SK-N-DZ (cell line): ENCODE data around the gene TLE3.
A peak's percentile ranks its signal among the peaks of the same experiment; 100 is the strongest.

Source experiments
- DNase-seq: peaks from one replicate; pipeline ENCODE4 v3.0.0-alpha.2; 2015; ENCODE audit warnings: low spot score

TLE3 gene

DNA sequence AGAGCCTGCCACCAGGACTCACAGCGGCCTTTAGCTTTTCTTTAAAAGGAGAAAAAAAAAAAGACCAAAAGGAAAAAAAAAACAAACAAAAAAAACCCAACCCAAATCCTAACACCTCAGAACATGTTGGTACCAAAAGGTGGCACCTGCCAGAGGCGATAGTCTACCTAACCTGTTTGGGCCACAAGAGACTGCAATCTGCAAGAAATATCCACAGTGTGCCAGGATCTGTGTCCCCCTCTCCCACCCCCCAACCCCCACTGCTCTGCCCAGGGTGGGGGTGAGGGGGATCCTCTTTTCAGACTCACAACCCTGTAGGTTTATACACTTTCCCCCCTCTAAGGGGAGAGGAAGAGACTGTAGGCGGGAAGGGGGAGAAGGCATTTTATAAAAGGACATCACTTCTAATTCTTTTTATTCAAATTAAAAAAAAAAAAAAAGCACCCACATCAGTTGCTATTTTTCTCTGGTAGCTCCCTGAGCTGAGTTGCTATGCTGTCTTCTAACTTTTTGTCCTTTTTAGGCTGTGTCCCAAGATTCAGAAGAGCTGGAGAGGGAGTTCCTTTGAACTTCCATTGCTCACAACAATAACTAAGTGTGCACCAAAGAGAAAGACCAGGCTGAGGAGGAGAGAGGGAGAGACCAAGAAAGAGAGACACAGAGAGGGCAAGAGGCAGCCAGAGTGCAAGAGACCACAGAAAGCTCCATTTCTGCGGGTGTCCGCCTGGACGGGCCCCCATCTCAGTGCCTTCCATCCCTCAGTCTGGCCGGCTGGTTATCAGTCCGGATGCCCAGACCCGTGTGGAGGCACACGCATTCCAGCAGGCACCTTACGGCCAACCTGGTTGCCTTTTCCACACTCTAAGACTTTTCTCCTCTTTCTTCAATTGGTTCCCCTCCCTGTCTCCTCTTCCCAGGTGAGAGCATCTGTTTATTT lies 48.9 kb downstream of the TLE3 start:
- DNase-seq, result no peak

DNA sequence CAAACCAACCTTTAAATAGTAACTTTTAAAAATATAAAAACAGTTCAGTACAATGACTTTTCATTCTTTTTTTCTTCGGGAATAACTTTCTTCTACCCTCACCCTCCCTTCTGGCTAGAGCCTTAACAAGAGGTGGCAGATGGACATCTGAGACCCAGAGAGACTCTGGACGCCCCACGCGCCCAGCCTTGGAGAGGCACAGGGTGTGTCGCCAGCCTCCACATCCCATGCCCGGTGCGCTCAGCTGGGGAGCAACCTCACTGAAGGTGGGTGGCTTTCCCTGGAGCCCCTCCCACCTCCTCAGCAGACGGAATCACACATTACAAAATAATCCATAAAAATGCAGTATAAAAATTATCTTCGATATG lies 49.5 kb downstream of the TLE3 start:
- no peak for DNase-seq

DNA sequence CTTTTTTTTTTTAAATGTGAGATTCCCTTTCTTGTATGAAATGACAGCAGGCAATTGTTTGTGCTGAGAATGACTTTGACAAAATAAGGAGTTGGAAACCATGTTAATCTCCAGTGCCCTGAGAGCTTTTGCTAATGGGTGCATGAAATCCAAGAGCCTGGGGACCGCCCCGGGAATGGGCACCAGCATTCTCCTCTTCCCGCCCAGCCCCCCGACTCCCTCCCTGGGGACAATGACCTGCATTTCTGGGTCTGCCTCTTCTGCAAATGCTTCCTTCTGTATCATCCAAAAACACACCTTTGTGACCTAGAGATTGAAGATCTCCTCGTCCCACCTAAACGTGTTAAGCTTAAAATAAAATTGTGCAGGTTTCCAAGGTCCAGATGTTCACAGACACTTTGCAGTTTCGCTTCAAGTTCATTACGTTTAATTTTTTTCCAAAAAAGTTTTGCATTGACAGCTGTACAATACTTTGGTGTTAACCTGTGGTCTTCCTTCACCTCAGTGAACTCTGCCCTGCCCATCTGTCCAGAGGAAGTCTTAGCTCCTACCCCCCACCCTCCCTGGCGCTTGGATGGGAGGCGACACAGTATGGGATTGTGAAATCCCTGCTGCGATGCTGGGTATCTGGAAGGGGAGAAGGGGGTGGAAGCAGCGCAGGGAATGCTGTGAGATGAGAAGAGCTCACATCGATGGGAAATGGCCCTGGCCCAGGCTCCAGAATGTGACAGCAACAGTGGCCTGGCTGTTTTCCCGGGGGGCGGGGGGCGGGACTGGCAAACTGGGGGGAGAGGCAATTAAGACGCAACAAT lies 50.1 kb downstream of the TLE3 start:
- no peak for DNase-seq

DNA sequence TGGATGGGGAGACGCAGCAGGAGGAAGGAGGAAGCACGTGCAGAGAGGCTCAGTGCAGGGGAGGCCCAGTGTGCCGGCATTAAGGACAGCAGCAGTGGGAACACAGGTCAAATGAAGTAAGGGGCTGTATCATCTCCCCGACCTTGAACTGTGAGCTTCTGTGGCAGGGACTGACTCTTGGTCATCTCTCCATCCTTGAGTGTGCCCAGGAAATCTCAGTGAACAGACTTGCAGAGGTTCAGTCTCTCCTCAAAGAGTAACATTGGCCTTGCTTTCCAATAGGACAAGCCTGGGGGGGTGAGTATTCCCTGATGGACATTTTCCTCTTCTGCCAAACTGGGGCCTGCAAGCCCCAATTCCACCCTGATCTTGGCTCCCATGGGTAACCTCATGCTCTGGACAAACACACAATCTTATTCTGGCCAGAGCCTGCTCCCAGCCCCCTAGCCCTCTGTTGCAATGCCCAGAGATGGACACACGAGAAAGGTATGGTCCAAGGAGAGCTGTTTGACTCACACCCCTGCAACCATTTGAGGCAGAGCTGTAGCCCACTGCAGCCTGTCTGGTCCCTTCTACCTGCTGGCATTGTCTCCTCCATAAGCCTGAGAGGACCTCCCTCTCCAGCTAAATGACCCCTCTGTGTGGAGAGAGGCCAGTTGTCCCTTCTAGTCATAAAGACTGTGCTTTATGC lies 50.9 kb downstream of the TLE3 start:
- DNase-seq, result no peak

DNA sequence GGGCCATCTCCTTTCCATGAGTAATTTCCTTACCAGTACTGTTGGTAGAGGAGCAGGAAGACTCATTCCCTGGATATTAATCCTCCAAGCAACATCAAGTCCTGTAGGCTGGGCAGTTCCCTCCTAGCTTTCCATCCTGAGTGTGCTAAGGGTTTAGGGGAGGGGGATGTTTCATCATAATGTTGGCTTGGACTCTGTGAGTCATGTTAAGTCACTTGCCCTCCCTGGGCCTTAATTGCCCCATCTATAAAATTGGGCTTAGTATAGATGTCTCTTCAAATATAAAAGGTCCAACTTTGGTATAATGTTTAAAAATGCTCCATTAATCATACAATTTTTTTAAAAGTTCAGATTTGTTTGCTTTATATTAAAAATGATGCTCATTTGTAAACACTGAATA lies 52.7 kb downstream of the TLE3 start:
- no peak for DNase-seq

DNA sequence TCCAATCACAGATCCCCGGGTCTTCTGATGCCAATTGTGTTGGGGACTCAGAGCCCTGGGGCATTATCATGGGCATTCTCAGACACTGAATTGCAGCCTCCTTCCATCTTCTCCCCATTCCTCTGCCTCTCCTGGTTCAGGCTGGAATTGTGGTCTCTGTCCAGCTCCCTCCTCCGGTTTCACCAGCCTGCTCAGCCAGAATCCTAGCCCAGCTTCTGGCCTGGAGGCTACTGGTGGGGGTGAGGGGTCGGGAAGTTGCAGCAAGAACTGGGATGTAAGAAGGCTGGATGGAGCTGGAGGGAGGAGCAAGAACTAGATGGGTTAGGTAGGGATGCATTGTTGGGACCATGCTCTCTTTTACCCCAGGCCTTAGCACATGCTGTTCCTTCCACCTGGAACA lies 53.5 kb downstream of the TLE3 start:
- DNase-seq, result no peak

DNA sequence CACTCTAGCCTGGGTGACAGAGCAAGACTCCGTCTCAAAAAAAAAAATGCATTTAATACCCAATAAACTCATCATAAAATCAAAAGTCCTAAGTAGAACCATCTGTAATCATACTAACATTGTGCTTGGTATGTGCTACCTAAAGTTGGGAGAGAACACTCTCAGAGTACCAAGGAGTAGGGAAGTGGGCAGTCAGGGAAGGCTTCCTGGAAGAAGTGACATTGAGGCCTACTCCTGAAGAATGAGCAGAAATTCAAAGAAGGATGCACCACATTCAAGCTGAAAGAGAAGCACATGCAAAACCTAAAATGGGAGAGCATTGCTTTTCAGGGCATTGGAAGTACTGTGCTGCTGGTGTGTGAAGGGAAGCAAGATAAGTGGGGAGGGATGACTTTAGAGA lies 54.1 kb downstream of the TLE3 start:
- no peak for DNase-seq

DNA sequence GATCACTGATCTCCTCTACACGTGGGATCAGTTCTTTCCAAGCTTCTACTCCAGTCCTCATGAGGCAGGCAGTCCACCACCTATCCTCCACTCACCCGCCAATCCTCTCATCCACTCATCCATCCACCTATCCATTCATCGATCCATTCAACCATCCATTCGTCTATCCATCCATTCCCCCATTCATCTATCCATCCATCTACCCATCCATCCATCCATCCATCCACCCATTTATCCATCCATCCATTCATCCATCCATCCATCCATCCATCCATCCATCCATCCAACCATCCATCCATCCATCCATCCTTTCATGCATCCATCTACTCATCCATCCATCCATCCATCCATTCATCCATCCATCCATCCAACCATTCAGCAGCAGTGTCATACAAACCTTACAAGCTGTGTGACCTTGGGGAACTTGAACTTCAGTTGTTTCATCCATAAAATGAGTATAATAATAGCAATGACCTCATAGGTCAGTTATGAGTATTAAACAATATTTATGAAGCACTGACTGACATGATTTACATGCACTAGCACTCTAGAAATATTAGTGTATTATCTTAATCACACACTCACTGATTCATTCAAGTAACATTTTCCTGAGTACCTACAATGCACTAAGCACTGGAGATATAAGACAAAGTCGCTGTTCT lies 55.0 kb downstream of the TLE3 start:
- no peak for DNase-seq

DNA sequence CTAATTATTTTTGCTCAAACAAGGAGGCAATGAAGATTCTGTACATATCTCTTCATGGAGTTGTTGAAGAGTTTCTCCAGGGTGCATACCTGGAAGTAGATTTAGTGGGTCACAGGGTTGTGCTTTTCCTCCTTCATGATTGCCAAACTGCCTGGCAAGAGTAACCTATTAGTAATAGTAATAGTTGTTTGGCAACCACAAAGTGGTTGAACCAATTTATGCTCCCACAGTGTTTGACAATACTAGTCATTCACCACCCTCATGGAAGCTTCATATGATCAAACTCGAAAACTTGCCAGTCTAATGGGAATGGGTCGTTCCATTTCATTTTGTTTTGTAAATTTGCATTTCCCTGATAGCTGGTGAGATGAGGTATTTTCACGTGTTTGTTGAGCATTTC lies 57.8 kb downstream of the TLE3 start:
- DNase-seq, result no peak

DNA sequence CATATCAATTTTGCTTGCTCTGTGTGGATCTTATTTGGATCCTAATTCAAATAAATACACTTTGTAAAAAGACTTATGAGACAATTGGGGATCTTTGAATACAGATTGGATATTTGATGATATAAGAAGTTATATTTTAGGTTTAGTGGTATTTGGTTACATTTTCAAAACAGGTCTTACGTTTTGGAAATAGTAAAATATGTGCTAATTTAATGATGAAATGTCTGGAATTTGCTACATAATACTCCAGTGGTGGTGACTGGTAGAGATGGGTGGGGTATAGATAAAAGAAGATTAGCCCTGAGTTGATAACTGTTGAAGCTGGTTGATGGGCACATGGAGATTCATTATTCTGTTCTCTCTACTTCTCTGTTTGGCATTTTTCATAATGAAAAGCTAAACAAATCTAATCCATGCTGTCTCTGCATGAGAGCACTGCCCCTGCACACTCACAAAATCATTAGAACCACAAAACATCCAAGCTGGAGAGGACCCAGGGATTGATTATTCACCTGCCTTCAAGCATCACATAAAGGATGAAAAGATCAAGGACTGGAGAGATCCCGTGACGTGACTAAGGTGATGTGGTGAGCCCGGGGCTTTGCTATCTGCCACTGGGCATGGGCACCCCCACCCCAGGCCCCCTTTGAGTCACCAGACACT lies 58.9 kb downstream of the TLE3 start:
- DNase-seq, result no peak

DNA sequence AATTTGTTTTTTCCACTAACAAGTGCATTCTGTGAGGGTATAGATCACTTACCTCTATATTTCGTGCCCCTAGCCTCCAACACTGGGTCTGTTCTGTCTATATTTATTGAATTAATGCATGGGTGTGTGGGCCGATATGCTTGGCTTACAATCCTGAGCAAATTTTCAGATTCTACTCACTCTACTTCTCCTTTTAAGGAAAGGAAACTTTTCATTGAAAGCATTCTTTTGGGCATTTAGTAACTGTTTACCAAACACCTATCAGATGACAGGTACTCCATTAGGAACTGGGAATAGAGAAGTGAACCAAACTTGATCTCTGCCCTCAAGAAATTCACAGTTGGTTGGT lies 60.5 kb downstream of the TLE3 start:
- no peak for DNase-seq

DNA sequence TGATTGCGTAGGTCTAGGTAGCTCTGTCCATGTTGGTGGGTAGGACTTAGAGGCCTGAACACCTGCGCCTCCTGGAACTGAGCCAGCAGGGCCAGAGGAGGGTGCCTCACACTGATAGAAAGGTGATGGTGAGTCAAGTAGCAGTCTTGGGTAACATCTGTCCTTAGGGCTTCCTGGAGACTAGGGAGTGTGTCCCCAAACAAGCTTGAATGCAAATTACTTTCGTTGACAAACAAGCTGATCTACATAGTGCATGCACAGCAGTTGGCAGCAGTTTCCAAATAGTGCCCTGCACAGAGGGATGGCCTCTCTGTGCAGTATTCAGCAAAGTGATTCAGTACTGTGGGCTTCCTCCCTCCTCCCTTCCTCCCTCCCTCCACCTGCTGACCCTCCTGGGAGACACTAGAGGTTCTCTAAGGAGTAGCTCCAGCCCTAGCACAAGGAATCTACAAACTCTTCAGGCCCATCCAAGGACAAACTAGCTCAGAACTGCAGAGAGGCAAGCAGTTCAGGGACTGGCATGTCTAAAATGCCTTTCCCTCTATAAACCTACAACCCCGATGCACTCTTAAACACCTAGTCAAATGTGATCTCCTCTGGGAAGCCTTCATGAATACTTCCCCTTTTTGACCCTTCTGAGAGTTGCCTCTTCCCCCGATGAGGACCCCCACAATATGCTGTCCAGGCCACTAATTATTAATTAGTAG lies 61.0 kb downstream of the TLE3 start:
- no peak for DNase-seq

DNA sequence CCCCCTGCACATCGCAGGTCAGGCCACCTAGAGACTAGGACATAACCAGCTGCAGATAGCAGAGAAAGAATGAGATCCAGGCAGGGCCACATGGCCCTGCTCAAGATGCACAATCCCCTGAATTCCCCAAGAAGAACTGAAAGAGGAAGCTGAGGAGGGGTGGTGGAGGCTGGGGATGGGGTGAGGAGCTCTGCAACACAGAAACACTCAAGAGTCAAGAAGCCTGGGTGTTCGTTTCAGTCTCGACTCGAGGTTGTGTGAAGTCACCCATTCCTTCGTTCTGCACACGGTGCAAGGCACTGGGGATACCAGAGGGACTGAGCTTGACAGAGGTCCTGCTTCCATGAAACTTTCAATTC lies 62.0 kb downstream of the TLE3 start:
- DNase-seq, result no peak

DNA sequence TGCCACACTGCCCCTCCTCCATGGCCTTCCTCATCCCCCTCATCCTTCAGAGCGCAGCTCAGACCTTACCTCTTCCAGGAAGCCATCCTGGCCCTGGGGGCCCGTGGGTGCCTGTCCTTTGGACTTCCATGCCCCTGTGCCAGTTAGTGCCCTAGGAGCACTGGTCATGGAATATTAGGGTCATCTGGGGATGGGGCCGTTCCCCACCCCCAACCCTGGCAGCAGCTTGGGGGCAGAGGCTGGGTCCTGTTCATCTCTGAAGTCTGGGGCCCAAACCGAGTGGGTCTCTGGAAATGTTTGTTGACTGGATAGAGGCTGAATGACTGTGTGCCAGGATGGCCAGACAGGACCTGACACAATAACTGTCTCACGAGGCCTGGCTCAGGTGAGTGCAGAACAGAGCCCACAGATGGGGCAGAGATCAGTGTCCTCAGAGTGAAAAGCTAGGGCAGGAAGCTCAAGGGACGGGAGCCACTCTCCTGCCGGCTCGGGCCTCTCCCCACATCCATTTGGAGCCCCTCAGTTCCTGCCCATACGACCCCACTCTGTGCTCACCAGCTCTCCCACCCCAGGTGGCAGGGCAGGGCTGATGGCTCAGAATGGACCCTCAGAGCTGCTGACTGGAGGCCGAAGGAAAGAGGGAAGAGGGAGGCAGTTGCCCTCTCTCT lies 62.5 kb downstream of the TLE3 start:
- DNase-seq, result no peak

DNA sequence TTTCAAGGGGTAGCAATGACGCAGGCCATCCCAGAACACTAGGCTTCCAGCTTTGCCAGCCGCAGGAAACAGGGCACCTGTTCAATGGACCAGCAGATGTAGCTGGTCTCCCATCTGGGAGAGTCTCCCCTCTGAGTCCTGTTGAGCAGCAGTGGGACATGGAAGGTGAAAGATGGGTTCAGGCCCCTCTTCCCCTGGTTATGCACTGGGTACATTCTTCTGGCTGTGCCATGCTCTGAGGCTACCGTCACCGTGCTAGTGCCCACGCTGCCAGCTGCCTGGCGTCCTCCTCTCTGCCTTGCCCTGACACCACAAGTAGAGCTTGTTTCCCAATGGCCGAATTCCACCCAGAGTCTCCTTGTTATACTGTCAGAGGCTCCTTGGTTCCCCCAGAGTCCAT lies 63.1 kb downstream of the TLE3 start:
- no peak for DNase-seq

DNA sequence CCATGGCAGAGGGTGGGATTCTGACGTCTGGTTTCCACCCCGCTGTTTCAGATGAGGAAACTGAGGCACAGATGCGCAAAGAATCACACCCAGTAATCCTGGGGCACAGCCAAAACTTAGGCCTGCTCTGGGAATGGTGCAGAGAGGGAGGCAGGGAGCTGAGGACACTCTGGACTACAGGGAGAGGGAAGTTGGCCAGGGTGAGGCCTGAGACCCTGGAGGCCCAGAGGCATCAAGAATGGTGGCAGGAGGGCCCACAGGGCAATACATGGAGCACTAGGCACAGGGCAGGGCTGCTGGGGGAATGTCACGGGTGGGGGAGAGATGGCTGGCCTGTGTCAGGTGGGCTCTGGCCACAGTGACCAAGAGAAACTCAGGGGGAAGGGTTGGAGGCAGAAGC lies 63.6 kb downstream of the TLE3 start:
- no peak for DNase-seq

DNA sequence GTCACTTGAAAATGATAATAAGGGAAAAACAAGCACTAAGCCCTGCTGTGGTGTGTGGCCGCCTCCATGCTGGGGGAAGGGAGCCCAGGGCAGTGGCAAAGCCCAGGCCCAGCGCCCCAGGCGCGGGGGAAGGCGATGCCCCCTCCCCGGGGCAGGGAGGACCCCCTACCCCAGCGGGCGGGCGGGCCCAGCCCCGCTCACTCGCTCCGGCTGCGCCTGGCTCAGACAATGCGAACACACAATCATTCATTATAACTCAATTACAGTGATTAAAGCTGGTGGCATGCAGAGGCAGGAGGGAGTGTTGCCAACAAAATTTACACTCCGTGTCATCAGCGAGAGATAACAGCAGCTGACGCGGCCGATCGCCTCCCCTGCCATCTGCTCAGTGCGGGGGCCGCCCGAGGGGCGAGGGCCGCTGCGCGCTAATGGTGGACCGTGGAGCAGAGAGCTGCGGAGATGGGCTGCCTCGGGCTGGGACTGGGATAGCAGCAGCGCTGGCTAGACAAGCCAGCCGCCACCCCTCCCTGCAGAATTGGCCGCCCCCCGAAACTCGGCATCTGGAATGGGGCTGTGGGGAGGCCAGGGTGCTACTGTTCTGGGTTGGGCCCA lies 64.1 kb downstream of the TLE3 start:
- DNase-seq, result peak; percentile 91

DNA sequence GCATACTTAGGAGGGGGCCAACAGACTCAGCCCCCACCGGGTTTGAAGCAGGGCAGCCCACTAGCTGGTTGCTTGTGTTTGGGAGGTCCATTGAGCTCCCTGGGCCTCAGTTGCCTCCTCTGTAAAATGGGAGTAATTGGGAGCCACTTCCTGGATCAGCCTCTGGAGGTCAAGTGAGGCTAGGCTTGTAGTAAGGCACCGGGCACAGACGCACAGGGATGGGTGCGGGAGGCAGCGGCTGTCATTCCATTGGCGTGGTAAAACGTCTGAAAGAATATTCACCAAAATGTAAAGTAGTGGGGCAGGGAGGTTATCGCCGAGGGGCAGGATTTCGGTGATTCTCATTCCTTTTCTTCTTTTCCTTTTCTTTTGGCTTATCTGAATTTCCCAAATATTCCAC lies 64.6 kb downstream of the TLE3 start:
- no peak for DNase-seq

DNA sequence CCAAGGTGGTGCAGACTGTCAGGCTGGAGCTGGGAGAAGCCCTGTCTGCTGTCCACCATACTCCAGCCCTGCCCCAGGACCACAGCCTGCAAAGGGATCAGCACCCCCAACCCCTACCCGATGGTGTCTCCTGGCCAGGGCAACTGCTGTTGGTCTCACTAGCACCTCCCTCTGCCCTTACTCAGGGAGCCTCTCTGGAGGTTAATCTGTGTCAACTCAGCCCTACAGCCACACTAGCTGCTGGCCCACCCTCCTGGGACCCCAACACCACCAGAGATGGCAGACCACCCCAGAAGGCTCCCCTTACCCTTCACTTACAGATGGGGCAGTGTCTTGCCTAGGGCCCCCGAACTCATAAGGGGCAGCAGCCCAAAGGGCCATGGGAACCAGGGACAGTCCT lies 65.2 kb downstream of the TLE3 start:
- no peak for DNase-seq

DNA sequence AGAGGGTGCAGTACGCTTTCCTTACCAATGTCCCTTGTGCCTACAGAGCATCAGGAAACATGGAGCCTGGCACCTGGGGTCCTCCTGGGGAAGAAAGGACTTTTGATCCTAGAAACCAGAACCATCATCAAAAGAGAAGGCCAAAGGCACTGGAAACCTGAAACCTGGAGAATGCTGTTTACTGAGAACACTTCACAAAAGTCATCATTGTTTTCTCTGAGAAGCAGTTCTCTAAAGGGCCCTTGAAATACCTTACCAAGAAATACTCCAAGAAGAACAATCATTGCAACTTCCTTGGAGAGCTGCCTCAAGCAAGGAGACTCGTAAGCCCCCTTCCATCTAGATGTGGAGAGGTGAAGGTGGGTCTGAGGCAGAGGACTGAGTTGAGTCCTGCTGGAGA lies 66.0 kb downstream of the TLE3 start:
- no peak for DNase-seq
